Activated gamma-delta T cell treated with Interleukin-2 at 50 U/mL for 16 hours (primary cell): ENCODE results near the gene LIX1L.
A peak's percentile ranks its signal among the peaks of the same experiment; 100 is the strongest.

Experiments used
- DNase-seq: peaks from one replicate; pipeline ENCODE4 v3.0.0-alpha.2; 2020

LIX1L gene

DNA sequence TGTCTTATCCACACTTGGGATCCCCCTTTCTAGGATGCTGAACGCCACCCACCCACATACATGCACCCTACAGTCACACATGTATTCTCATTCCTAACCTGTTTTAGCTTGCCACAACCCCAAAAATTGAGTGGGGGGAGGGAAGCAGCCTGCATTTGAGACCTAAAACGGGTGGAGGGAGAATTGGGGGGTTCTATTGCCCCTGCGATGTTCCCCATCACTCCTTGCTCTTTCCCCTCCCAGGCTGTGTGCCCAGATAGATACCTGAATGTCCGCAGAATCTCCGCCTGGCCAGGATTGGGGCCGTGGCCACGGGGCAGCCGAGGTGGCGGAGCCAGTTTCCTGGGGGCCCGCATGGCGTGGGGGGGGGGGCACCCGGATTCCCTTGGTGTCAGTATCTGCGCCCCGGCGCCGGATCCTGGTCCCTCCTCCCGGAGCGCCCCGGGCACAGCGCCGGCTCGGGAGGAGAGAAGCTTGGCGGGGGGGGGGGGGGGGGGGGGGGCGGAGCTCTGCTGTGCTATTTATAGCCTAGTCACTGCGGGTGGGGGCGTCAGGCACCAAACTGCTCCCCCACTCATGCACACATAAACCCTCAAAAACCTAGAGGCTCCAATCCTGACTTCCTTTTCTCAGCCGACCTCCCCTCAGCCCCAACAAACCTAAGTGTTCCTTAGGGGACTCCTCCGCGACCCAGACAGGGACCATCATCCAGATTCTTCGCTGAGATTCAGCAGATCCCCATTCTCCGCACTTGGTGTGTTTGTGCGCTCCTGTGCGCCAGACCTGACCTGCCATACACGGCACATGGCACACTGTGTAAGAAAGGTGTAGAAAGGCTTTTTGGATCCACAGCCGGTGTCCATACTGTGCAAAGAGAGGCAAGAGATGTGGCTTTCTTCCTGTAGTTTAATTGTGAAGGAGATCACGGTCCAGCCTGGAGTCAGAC lies 4.6 kb upstream of the LIX1L start:
- no peak for DNase-seq

DNA sequence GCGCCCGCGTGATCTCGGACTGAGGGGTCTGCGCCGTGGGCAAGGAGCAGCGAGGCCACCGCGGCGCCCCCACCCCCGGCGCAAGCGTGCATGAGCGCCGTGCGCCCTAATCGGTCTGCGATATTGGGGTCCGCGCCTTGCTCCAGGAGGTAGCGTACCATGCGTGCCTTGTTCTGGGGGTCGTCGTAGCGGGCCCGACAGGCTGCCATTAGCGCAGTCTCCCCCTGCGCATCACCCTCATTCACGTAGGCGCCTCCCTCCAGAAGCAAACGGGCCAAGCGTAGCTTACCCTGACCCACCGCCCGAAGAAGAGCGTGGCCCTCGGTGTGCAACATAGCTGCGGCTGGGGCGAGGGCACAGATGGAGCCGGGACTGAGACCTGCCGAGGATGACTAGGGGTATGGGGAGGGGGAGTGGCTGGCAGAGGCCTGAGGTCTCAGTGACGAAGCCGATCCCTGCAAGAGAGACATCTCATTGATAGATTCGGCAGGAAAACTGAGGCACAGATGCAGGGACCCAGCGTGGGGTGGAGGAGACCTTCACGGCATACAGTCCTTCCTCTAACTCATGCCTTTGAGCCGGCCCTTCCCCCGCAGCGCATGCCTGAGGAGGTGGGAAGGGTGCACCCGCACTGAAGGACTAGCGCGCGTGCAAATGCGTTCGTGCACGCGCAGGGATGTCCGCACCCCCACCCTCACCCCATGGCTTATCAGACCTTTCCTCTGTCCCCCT lies 3.8 kb upstream of the LIX1L start:
- no peak for DNase-seq

DNA sequence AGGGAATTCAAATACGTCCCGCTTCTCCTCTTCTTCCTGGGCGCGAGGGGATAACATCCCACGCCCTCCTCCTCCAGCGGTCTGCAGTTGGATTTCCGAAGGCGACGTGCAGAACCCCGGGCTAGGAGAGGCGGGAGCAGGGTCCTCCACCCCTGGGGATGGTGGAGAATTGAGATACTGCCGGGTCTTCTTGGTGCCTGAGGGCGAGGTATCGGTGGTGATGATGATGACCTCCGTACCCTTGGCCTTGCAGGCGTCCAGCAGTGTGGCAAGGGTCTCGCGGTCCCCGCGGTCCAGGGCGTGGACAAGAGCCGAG lies 3.2 kb upstream of the LIX1L start:
- no peak for DNase-seq

DNA sequence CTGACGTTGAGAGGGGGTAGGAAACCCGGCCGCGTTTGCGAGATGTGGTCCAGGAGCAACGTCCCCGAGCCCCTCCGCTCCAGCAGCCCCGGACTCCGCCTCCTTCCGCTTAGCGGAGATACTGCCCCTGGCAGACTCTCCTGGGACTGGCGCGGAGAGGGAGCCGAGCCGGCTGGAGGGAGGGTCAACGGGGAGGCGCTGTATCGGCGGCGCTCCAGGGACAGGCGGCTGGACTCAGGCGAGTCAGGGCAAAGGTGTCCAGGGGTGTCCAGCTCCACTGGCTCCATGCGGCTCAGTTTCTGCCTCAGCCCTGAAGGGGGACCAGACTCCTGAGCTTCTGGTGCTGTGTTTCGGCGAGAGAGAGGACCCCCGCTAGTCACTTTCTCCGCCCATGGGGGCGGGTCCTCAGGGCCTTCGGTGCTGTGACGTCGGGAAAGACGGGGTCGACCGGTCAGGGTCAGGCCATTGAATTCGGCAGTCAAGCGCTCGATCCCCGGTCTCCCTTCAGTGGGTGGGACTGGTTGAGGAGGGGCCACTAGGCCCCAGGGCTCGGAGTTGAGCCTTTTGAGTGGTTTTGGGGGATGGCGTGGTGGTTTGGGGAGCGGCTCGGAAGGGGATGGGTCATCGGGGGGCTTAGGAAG lies 2.8 kb upstream of the LIX1L start:
- peak; percentile 48 for DNase-seq

GRCh38 chr1:145959957-145960467 lies 2.2 kb upstream of the LIX1L start:
- no peak for DNase-seq

GRCh38 chr1:145959333-145959732 lies 1.5 kb upstream of the LIX1L start:
- DNase-seq: no peak

DNA sequence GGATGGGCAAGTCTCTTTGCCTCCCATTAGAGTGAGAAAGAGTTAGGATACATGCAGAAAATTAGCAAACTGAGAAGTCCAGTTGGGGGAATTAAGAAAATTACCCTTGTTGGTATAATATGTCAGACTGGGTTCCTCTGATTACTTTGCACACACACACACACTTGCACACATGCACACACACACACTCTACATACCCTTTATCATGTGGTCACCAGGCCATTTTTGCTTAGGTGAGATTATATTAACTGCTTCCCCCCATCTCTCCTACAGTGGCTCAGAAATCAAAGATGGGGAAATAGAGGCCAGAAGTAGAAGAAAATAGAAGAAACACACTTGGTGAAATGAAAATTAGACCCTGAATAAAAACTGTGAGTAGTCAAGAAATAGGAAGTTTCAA lies 917 bp upstream of the LIX1L start:
- no peak for DNase-seq

- no peak for DNase-seq
These were observed 905 bp downstream of the LIX1L start for GRCh38 chr1:145956781-145957442.

GRCh38 chr1:145956361-145956760 lies 1.5 kb downstream of the LIX1L start:
- no peak for DNase-seq

GRCh38 chr1:145955436-145955835 lies 2.4 kb downstream of the LIX1L start:
- DNase-seq: no peak

DNA sequence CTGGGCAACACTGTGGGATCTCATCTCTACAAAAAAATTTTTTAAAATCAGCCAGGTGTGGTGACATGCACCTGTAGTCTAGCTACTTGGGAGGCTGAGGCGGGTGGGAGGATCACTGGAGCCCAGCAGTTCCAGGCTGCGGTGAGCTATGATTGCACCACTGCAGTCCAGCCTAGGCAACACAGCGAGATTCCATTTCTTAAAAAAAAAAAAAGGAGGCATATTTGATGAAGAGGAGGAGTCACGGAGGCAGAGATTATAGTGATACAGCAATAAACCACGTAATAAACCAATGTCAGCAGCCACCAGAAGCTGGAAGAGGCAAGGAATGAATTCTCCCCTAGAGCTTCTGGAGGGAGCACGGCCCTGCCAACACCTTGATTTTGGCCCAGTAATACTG lies 4.0 kb downstream of the LIX1L start:
- no peak for DNase-seq

- DNase-seq: no peak
These were observed 4.9 kb downstream of the LIX1L start for GRCh38 chr1:145952903-145953302.

- no peak for DNase-seq
These were observed 6.3 kb downstream of the LIX1L start for GRCh38 chr1:145951526-145951925.

GRCh38 chr1:145949219-145949618 lies 8.6 kb downstream of the LIX1L start:
- DNase-seq: no peak

- no peak for DNase-seq
These were observed 10.3 kb downstream of the LIX1L start for GRCh38 chr1:145947551-145947950.

DNA sequence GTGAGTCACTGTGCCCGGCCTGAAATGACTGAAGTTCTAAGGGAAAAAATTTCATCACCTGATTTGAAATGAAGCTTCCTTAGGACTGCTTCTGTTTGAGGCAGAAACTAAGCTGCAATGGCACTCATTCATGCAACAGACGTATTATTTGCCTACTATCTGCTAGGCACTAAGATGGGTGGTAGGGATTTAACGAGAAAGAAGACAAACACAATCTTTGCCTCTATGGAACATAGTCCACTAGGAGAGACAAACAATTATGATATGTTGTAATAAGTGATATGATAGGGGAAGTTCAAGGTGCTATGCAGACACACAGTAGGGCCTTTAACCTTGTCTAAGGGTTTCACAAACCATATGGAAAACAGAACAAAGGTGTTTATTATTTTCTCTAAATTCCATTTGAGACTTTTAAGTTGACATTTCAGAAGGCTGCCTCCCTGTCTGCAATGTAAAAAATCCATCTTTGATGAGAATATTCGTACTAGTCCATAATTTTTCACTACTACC lies 11.3 kb downstream of the LIX1L start:
- DNase-seq: no peak

DNA sequence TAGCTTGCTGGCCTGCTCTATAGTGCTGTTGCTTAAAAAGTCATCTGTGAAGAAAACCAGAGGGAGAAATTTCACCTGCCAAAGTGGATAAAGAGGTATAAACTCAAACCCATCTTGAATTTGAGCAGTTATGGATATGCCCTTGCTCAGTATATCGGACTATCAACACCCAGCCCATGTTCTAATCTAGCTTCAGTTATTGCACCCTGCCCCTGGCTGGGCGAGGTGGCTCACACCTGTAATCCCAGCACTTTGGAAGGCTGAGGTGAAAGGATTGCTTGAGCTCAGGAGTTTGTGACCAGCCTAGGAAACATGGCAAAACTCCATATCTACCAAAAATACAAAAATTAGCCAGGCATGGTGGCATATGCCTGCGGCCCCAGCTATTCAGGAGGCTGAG lies 13.3 kb downstream of the LIX1L start:
- no peak for DNase-seq

DNA sequence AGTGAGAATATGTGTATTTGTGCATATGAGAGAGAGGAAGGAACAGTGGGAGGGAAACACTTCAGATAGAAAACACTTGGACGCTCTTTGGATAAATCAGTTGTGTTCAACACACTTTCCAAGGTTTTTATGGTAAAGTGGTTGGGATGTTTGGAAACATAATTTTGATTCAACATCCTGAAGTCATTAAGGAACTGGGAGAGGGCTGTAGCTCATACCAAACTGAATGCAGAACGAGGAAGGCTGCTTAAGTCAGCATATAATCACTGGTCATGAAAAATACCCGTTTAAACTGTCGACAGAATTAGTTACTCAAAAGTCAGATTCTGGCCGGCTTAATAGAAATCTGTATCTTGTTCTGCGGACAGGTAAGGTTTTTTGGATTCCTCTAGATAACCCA lies 14.9 kb downstream of the LIX1L start:
- no peak for DNase-seq

GRCh38 chr1:145942405-145942804 lies 15.4 kb downstream of the LIX1L start:
- no peak for DNase-seq

DNA sequence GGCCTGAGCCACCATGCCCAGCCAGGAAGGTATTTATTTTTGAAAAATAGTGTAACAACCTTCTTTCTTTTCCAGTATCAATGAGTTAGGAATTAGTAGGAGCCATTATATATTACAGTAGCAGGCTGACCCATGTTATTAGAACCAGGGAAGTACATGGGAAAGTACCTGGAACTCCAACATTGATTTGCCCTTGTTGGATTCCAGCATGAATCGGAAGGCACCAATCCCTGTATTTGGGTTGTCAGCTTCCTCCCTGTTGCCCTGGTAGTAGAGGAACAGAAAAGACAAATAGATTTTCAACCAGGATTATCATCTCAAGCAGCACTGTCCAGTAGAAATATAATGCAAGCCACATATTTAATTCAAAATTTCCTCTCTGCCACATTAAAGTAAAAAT lies 20.4 kb downstream of the LIX1L start:
- no peak for DNase-seq

DNA sequence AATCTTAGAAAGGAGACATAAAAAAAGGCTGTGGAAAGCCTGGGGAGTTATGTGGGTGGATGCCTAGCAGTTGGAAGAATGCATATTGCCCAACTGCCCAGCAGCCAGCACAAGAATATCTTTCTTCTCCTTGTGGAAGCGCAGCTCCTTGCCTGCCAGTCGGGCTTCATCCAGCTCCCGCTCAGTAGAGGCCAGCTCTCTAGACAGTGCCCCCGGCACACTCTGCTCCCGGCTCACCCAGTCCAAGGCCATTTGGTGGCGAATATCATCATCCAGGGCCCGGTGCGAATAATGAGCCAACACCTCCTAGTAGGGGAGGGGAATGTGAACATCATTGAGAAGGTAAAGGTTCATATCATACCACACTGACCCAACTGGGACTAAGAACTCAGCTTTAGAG lies 21.6 kb downstream of the LIX1L start:
- no peak for DNase-seq

GRCh38 chr1:145935708-145936107 lies 22.1 kb downstream of the LIX1L start:
- DNase-seq: no peak

- peak; percentile 14 for DNase-seq
These were observed 25.3 kb downstream of the LIX1L start for GRCh38 chr1:145932522-145933009.
